Endothelial cell of hepatic sinusoid (primary cell): ENCODE results near the gene C2CD4B.

Experiments used
- in situ Hi-C: cut with HindIII; loops from 2 replicates; pipeline ENCODE4 v1.10.0; 2017; ENCODE audit warnings: low sequenced_read_pairs

The C2CD4B gene

DNA sequence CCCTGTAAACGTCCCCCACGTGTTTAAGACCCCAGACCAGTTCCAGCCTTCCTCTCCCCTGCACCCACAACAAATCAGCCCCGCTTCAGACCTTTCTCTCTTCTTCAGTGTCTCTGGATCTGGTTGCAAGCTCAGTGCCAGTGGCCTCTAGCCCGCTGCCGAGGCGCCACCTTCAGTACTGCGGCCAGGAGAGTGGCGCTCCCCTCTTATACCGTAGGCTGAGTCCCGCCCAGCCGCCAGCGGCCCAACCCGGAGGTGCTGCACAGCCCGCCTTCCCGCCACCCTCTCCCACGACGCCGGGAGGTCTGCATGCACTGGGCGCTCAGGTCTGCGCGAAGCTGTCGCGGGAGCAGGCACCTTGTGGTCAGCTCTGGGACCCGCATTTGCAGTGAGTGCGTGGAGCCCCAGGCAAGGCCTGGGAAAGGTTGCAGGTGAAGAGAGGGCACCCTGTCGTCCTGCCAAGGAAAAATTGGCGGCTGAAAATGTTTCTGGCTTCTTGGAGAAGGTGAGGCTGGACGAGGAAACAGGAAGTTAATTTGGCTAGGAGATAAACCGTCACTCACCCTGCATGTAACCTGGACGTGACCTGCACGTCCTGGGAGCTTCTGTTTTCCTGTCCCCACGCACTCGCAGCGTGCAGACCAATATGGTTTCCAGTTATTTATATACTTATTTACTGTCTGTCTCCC, at the start of gene C2CD4B:
Gene C2CD4B (minus strand): TSS at position 182 of the 689 bp plus-strand sequence. CDS start 301 bp downstream, outside the sequence.
- in situ Hi-C loops, result no loop called here

- in situ Hi-C loops, result no loop called here
Measured at GRCh38 chr15:62212741-62213140, 47.7 kb upstream of the C2CD4B start.

DNA sequence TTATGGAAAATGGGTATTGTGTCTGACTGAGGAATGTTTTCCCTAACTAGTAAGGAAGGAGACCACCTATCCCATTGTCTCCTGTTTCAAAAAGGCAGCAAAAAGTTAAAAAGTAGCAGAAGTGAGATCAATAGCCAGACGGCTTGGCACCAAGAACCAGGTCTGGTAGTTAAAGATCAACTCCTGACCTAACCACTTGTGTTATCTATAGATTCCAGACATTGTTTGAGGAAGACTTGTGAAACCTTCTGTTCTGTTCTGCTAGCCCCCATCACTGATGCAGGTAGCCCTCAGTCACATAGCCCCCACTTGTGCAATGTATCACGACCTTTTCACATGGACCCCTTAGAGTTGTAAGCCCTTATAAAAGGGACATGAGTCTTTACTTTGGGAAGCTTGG, 46.3 kb upstream of the C2CD4B start:
- in situ Hi-C loops, result no loop called here

DNA sequence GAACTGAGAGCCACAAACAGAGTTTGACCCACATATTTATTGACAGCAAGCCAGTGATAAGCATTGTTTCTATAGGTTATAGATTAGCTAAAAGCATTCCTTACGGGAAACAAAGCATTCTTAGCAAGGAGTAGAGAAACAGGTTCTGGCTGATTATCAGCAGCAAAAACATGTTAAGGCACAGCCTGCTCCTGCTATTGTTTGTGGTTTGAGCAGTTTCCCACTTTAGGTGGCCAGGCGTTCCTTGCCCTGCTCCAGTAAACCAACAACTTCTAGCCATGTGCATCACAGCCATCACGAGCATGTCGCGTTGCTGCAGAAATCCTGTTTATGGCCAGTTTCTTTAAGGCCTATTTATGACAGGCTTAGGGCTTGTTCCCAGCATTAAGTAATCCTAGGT, 44.7 kb upstream of the C2CD4B start:
- in situ Hi-C loops, result loop anchor here (5.0 kb wide), 1 partner anchor 72 kb away; no protein-coding TSS in a partner anchor

DNA sequence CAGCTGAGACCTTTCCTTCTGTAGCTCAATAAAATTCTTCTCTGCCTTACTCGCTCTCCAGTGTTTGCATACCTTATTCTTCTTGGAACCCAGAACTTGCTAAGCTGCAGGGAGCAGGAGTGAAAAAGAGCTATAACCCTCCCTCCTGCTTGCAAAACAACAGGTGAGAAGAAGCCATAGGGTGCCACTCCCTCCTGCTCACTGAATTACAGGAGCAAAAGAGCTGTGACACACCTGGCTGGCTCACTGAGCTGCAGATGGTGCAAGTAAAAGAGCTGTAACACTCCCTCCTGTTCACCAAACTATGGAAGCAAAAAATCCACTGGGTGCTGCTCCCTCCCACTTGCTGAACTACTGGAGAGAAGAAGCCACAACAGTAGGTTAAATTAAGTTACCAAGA, 44.2 kb upstream of the C2CD4B start:
- in situ Hi-C loops, result loop anchor here (5.0 kb wide), 1 partner anchor 73 kb away; no protein-coding TSS in a partner anchor

- in situ Hi-C loops, result loop anchor here (5.0 kb wide), 1 partner anchor 73 kb away; no protein-coding TSS in a partner anchor
Measured at GRCh38 chr15:62208884-62209283, 43.8 kb upstream of the C2CD4B start.

GRCh38 chr15:62208367-62208766, 43.3 kb upstream of the C2CD4B start:
- in situ Hi-C loops, result loop anchor here (5.0 kb wide), 1 partner anchor 74 kb away; no protein-coding TSS in a partner anchor

DNA sequence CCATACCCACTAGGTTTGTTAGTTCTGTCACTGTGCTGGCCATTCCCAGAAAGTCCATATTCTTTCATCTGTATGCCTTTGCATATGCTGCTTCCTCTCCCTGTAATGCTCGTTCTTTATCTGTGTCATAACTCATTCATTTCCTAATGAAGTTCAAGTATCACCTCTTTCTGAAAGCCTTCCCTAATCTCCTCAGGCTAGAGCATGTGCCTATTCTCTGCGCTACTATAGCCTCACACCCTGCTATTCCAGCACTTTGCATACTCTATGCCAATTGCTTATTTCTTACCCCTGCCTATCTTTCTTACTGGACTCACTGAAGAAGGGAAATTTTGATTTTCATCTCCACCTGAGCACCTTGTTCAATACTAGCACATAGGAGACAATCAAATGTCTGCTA, 25.6 kb upstream of the C2CD4B start:
- in situ Hi-C loops, result no loop called here

DNA sequence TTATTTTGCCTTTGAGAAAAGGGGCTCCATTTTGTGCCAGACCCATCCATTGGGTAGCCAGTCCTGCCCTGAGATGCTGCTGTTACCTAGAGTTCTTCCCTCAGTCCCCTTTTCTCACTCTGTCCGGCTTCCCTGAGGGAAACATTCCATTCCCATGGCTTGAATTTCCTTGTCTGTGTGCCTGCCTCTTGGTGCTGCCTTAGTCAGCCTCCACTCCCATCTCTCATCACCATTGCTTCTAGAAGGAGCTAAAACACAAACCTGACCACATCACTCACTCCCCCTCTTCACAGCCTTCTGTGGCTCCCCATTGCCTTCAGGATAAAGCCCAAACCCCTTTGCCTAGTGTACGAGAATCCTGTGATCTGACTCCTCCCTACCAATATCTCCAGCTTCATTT, 25.2 kb upstream of the C2CD4B start:
- in situ Hi-C loops, result no loop called here

DNA sequence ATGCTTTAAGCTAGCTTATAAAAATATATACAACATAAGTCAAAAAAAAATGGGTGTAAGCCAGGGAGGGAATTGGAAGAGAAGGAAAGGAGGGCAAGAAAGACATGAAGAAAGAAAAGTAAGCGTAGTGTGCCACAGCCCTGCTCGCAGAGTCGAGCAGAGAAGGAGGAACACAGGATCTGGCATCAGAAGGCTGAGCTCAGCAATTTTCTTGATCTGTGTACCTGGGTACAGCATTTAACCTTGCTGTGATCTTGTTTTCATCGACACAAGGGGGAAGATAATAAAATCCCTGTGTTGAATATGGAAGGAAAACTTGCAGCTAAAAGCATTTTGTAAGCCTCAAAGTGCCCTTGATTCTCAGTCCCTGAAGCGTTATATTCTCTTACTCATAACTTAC, 23.7 kb upstream of the C2CD4B start:
- in situ Hi-C loops, result loop anchor here (10.0 kb wide), 1 partner anchor 96 kb away; no protein-coding TSS in a partner anchor

GRCh38 chr15:62187910-62188309, 22.8 kb upstream of the C2CD4B start:
- in situ Hi-C loops, result loop anchor here (10.0 kb wide), 1 partner anchor 97 kb away; no protein-coding TSS in a partner anchor

- in situ Hi-C loops, result loop anchor here (10.0 kb wide), 1 partner anchor 97 kb away; no protein-coding TSS in a partner anchor
Measured at GRCh38 chr15:62187425-62187824, 22.3 kb upstream of the C2CD4B start.

DNA sequence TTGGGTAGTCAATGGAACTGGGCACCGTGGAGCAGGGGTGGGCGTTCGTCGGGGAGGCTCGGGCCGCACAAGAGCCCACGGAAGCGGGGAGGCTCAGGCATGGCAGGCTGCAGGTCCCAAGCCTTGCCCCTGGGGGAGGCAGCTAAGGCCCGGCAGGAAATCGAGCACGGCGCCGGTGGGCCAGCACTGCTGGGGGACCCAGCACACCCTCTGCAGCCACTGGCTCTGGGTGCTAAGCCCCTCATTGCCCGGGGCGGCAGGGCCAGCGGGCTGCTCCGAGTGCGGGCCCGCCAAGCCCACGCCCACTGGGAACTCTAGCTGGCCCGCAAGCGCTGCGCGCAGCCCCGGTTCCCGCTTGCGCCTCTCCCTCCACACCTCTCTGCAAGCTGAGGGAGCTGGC, 21.5 kb upstream of the C2CD4B start:
- in situ Hi-C loops, result loop anchor here (10.0 kb wide), 1 partner anchor 98 kb away; no protein-coding TSS in a partner anchor

- in situ Hi-C loops, result loop anchor here (10.0 kb wide), 1 partner anchor 102 kb away; no protein-coding TSS in a partner anchor
Measured at GRCh38 chr15:62183130-62183529, 18.0 kb upstream of the C2CD4B start.

DNA sequence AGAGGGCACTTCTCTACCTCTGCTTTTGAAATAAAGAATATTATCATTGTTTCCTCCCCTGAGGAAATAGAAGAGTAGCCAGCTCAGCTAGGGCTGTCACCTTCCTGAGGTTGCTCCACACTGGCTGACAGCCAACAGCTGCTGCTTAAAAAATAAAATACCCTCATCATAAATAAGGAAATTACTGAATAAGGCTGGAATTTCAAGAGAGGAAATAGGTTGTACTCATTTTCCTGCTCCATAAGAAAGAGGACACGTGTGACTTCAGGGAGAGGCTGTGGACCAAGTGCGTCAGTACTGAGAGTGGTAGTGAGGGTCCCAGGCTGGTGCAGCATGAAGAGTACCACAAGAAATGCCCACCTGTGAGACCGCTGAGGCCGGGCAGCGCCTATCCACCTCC, 8.1 kb upstream of the C2CD4B start:
- in situ Hi-C loops, result no loop called here

DNA sequence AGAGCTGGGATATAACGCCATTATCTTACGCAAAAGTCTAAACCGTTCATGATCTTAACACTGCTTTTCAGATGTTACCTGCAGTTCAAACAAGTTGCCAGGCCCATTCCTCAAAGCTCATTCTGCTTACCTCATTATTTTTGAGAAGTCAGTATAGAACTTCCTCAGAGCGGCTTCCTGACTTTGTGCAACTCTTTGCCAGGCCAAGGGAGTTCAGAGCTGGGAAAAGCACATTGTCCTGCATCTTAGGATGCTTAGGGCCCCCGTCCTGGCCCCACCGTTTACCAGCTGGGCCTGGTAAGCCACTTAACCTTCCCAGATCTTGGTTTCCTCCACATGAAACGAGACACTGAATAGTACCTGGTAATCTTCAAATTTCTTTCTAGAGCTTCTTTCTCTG, 6.8 kb upstream of the C2CD4B start:
- in situ Hi-C loops, result no loop called here

- in situ Hi-C loops, result no loop called here
Measured at GRCh38 chr15:62165793-62166375, 799 bp upstream of the C2CD4B start.

DNA sequence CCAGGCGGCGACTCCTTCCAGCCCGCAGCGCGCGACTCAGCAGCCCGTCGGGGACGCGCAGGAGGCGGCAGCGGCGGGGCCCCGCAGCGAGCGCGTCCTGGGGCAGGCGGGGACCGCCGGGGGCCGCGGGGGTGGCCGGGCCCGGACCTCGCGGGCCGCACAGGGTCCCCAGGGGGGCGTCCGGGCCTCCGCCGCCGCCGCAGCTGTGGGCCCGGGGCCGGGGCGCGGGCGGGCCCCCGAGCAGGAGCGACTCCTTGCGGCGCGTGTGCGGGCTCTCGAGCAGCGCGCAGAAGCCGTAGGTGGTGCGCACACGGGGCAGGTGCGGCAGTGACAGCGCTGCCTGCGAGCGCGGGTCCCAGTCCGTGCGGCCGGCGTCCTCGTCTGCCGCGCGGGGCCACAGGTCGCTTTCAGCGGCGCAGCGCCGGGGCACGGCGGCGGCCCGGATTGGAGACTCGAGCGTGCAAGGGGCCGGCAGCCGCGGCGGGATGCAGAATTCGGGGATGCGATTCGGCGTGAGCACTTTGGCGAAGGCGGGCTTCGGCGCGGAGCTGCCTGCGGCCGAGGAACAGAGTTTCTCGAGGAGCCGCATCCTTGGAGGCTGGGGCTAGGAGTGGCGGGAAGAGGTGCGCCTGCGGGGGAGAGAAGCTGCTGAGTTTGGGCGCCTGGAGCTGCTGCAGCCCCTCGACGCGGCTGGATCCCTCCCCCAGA, 535 bp downstream of the C2CD4B start:
- in situ Hi-C loops, result no loop called here

DNA sequence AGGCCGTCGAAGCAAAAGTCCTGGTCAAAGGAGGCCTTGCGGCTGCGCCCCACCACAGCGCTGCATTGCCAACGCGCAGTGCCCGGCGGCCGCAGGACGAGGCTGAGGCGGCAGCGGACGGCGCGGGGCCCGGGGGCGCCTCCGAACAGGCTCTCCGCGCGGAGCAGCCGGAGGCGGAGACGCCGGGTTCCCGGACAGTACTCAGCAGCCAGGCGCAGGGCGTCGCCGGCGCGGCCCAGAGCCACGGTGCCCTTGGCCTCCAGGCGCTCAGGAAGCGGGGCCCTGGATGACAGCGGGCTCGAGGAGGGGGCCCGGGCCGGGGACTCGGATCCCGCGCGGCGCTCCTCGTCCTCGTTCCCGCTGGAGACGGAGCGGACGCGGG, 1.1 kb downstream of the C2CD4B start:
- in situ Hi-C loops, result no loop called here

DNA sequence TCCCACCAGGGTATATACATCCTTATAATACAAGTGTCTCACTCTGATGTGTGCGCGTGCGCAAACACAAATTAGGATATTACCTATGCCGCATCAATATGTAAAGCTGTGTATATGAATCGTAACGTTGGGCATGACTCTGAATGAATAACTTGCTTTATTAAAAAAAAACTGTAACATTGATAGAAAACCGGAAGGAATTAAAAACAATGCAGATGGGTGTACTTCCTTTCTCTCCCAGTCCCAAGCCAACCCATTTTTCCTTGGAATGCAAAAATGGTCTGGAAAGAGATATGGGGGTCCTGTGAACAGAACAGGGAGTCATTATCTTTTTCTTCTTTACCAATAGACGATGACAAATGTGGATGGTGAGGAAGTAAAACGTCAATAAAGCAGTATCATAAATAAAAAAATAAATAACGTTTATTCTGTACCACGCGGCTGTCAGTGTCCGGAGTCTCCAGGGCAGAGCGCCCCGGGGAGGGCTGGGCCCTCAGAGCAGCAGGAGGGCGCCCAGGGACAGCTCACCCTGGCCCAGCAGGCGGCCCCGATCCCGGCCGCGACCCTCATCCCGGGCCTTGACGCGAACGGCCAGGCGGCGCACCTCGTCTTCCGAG, 1.6 kb downstream of the C2CD4B start:
- in situ Hi-C loops, result no loop called here

DNA sequence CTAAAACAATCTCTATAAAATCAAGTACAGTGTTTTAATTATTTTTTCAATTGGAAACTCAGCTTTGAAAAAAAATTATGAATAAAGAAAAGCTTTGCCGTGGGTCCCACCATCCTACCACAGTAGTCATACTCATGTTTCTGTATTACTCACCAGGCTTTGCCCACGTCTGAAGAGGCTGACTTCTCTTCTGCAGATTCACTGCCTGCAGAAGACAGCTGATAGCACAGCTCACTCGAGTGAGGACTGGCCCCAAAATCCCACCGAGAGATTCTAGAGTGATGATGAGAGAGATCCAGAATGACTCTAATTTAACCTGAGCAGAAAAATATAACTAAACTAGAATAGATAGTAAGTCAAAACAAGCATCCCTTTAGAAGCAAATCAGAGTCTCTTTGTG, 11.9 kb downstream of the C2CD4B start:
- in situ Hi-C loops, result no loop called here
